Activated naive CD8-positive, alpha-beta T cell treated with anti-CD3 and anti-CD28 coated beads, Interleukin-2, amount 10 ng/mL, durations not matched to agents 7 days and 5 days (primary cell): ENCODE results near the gene STT3B. TPM values are rescaled to one million over a fixed set of nuclear protein-coding genes. Genes with fewer than 3 reads are reported as not detected.

Experiments
- ATAC-seq: fragments of 150-1000 bp; cut with Tn5 transposase; one replicate; pipeline ENCODE4 v1.10.0; 2021; ENCODE audit warnings: low read depth, moderate library complexity
- POLR2A ChIA-PET: fragments of 350-600 bp; sonication (Branson Sonifier 250); formaldehyde crosslinking; loops from one replicate; lab custom pipeline; 2021; ENCODE audit warnings: antibody characterized with exemption; lab: Charles Lee
- DNase-seq: peaks from one replicate; pipeline ENCODE4 v3.0.0; 2021
- H3K27ac Mint-ChIP-seq: one replicate; pipeline ENCODE4 v1.8.0; 2022; ENCODE audit warnings: mild to moderate bottlenecking, mixed read lengths
- H3K27me3 Mint-ChIP-seq: one replicate; pipeline ENCODE4 v1.8.0; 2022; ENCODE audit warnings: mild to moderate bottlenecking, moderate library complexity, mixed read lengths
- H3K36me3 Mint-ChIP-seq: one replicate; pipeline ENCODE4 v1.8.0; 2021; ENCODE audit warnings: mild to moderate bottlenecking, mixed read lengths
- H3K4me1 Mint-ChIP-seq: one replicate; pipeline ENCODE4 v1.8.0; 2021; ENCODE audit warnings: mixed read lengths
- H3K4me3 Mint-ChIP-seq: one replicate; pipeline ENCODE4 v1.8.0; 2022; ENCODE audit warnings: mild to moderate bottlenecking, moderate library complexity, mixed read lengths
- H3K9me3 Mint-ChIP-seq: one replicate; pipeline ENCODE4 v1.8.0; 2021; ENCODE audit warnings: mixed read lengths
- total RNA-seq, 2 experiments: library from RNA; stranded (reverse); gene quantifications; one replicate each; pipeline ENCODE4 v1.2.3, GENCODE V29; 2021

STT3B gene
- total RNA-seq, 2 experiments from 2014 or later: 123 to 131 TPM

- H3K4me1 Mint-ChIP-seq: peaks cover 37% of the 10 kb centered on the region
- H3K9me3 Mint-ChIP-seq: no peaks in the 10 kb centered on the region
- H3K36me3 Mint-ChIP-seq: peaks cover 12% of the 10 kb centered on the region
- H3K27ac Mint-ChIP-seq: no peak overlapping the region
- H3K4me3 Mint-ChIP-seq: no peak overlapping the region
- ATAC-seq: peak; percentile 73
- no peak for DNase-seq
- no peaks in the 10 kb centered on the region for H3K27me3 Mint-ChIP-seq
- POLR2A ChIA-PET: interaction anchor here (1.5 kb wide), 1 partner anchor 34 kb away, joined by 3 read pairs; no protein-coding TSS in a partner anchor
These were observed 34.3 kb downstream of the STT3B start for GRCh38 chr3:31567036-31567435.

- ATAC-seq (no peak), DNase-seq (no peak)
- POLR2A ChIA-PET: interaction anchor here (0.7 kb wide), 1 partner anchor 36 kb away, joined by 3 read pairs; no protein-coding TSS in a partner anchor
- no peaks in the 10 kb centered on the region for H3K27me3 Mint-ChIP-seq
- no peak overlapping the region for H3K4me3 Mint-ChIP-seq
- no peaks in the 10 kb centered on the region for H3K9me3 Mint-ChIP-seq
- H3K27ac Mint-ChIP-seq: no peak overlapping the region
- H3K36me3 Mint-ChIP-seq: peaks cover 10% of the 10 kb centered on the region
- peaks cover 27% of the 10 kb centered on the region for H3K4me1 Mint-ChIP-seq
These were observed 35.9 kb downstream of the STT3B start for GRCh38 chr3:31568649-31569048.

- ATAC-seq: no peak
- POLR2A ChIA-PET: no interaction called here
- Mint-ChIP-seq H3K9me3 (no peaks in the 10 kb centered on the region), H3K27me3 (no peaks in the 10 kb centered on the region), H3K4me1 (peaks cover 30% of the 10 kb centered on the region), H3K36me3 (peaks cover 13% of the 10 kb centered on the region), H3K27ac (no peak overlapping the region), H3K4me3 (no peak overlapping the region)
- DNase-seq: no peak
These were observed 38.6 kb downstream of the STT3B start for GRCh38 chr3:31571325-31571724.

GRCh38 chr3:31572236-31573004 lies 39.7 kb downstream of the STT3B start:
- Mint-ChIP-seq H3K27me3 (no peaks in the 10 kb centered on the region), H3K4me3 (no peak overlapping the region), H3K9me3 (no peaks in the 10 kb centered on the region), H3K27ac (no peak overlapping the region), H3K4me1 (peaks cover 30% of the 10 kb centered on the region), H3K36me3 (peaks cover 15% of the 10 kb centered on the region)
- DNase-seq (no peak), ATAC-seq (no peak)
- POLR2A ChIA-PET: no interaction called here

- peaks cover 22% of the 10 kb centered on the region for H3K36me3 Mint-ChIP-seq
- no peak overlapping the region for H3K27ac Mint-ChIP-seq
- peaks cover 30% of the 10 kb centered on the region for H3K4me1 Mint-ChIP-seq
- H3K27me3 Mint-ChIP-seq: no peaks in the 10 kb centered on the region
- ATAC-seq: no peak
- no peaks in the 10 kb centered on the region for H3K9me3 Mint-ChIP-seq
- POLR2A ChIA-PET: no interaction called here
- H3K4me3 Mint-ChIP-seq: no peak overlapping the region
- DNase-seq: no peak
These were observed 40.5 kb downstream of the STT3B start for GRCh38 chr3:31573036-31573779.

- Mint-ChIP-seq H3K4me1 (peaks cover 28% of the 10 kb centered on the region), H3K36me3 (peaks cover 30% of the 10 kb centered on the region), H3K9me3 (no peaks in the 10 kb centered on the region), H3K4me3 (peak overlapping the region; percentile 15), H3K27me3 (no peaks in the 10 kb centered on the region), H3K27ac (peak overlapping the region; percentile 18)
- no peak for DNase-seq
- peak; percentile 82 for ATAC-seq
- POLR2A ChIA-PET: no interaction called here
These were observed 42.7 kb downstream of the STT3B start for GRCh38 chr3:31575448-31575847.

- peaks cover 25% of the 10 kb centered on the region for H3K4me1 Mint-ChIP-seq
- no peaks in the 10 kb centered on the region for H3K27me3 Mint-ChIP-seq
- peaks cover 31% of the 10 kb centered on the region for H3K36me3 Mint-ChIP-seq
- POLR2A ChIA-PET: no interaction called here
- H3K27ac Mint-ChIP-seq: no peak overlapping the region
- ATAC-seq (no peak), DNase-seq (no peak)
- no peaks in the 10 kb centered on the region for H3K9me3 Mint-ChIP-seq
- H3K4me3 Mint-ChIP-seq: no peak overlapping the region
These were observed 43.8 kb downstream of the STT3B start for GRCh38 chr3:31576521-31576920.

GRCh38 chr3:31577232-31577631 lies 44.5 kb downstream of the STT3B start:
- no peak overlapping the region for H3K4me3 Mint-ChIP-seq
- no peak for DNase-seq
- peaks cover 37% of the 10 kb centered on the region for H3K36me3 Mint-ChIP-seq
- no peaks in the 10 kb centered on the region for H3K27me3 Mint-ChIP-seq
- POLR2A ChIA-PET: no interaction called here
- peaks cover 27% of the 10 kb centered on the region for H3K4me1 Mint-ChIP-seq
- no peak overlapping the region for H3K27ac Mint-ChIP-seq
- ATAC-seq: no peak
- H3K9me3 Mint-ChIP-seq: no peaks in the 10 kb centered on the region

GRCh38 chr3:31579828-31580227 lies 47.1 kb downstream of the STT3B start:
- POLR2A ChIA-PET: no interaction called here
- H3K4me3 Mint-ChIP-seq: no peak overlapping the region
- peaks cover 57% of the 10 kb centered on the region for H3K36me3 Mint-ChIP-seq
- DNase-seq (no peak), ATAC-seq (no peak)
- no peaks in the 10 kb centered on the region for H3K27me3 Mint-ChIP-seq
- peaks cover 14% of the 10 kb centered on the region for H3K9me3 Mint-ChIP-seq
- no peak overlapping the region for H3K27ac Mint-ChIP-seq
- H3K4me1 Mint-ChIP-seq: peaks cover 31% of the 10 kb centered on the region

GRCh38 chr3:31580645-31581044 lies 47.9 kb downstream of the STT3B start:
- DNase-seq (no peak), ATAC-seq (no peak)
- POLR2A ChIA-PET: no interaction called here
- Mint-ChIP-seq H3K9me3 (peaks cover 16% of the 10 kb centered on the region), H3K4me1 (peaks cover 24% of the 10 kb centered on the region), H3K4me3 (no peak overlapping the region), H3K36me3 (peaks cover 63% of the 10 kb centered on the region), H3K27me3 (no peaks in the 10 kb centered on the region), H3K27ac (no peak overlapping the region)

GRCh38 chr3:31581660-31582059 lies 48.9 kb downstream of the STT3B start:
- Mint-ChIP-seq H3K27ac (no peak overlapping the region), H3K9me3 (peaks cover 20% of the 10 kb centered on the region), H3K36me3 (peaks cover 71% of the 10 kb centered on the region), H3K4me1 (peaks cover 22% of the 10 kb centered on the region), H3K27me3 (no peaks in the 10 kb centered on the region), H3K4me3 (no peak overlapping the region)
- DNase-seq (no peak), ATAC-seq (no peak)
- POLR2A ChIA-PET: no interaction called here

- no peak overlapping the region for H3K4me3 Mint-ChIP-seq
- no peak for DNase-seq
- no peak for ATAC-seq
- no peak overlapping the region for H3K27ac Mint-ChIP-seq
- no peaks in the 10 kb centered on the region for H3K27me3 Mint-ChIP-seq
- peaks cover 13% of the 10 kb centered on the region for H3K4me1 Mint-ChIP-seq
- POLR2A ChIA-PET: no interaction called here
- H3K9me3 Mint-ChIP-seq: peaks cover 36% of the 10 kb centered on the region
- H3K36me3 Mint-ChIP-seq: peaks cover 89% of the 10 kb centered on the region
These were observed 56.5 kb downstream of the STT3B start for GRCh38 chr3:31589228-31589627.

GRCh38 chr3:31590650-31591049 lies 57.9 kb downstream of the STT3B start:
- ATAC-seq (no peak), DNase-seq (no peak)
- H3K36me3 Mint-ChIP-seq: peaks cover 92% of the 10 kb centered on the region
- peaks cover 33% of the 10 kb centered on the region for H3K9me3 Mint-ChIP-seq
- POLR2A ChIA-PET: no interaction called here
- H3K4me3 Mint-ChIP-seq: no peak overlapping the region
- H3K4me1 Mint-ChIP-seq: peaks cover 13% of the 10 kb centered on the region
- H3K27ac Mint-ChIP-seq: no peak overlapping the region
- no peaks in the 10 kb centered on the region for H3K27me3 Mint-ChIP-seq

- Mint-ChIP-seq H3K4me3 (no peak overlapping the region), H3K36me3 (peaks cover 79% of the 10 kb centered on the region), H3K4me1 (peaks cover 20% of the 10 kb centered on the region), H3K9me3 (peaks cover 29% of the 10 kb centered on the region), H3K27me3 (no peaks in the 10 kb centered on the region), H3K27ac (no peak overlapping the region)
- ATAC-seq (no peak), DNase-seq (no peak)
- POLR2A ChIA-PET: no interaction called here
These were observed 60.0 kb downstream of the STT3B start for GRCh38 chr3:31592764-31593163.
